BJ (cell line): ENCODE data around the gene THSD8. TPM values are rescaled to one million over a fixed set of nuclear protein-coding genes. Genes with fewer than 3 reads are reported as not detected.
A peak's percentile ranks its signal among the peaks of the same experiment; 100 is the strongest.

Experiments used
- CTCF ChIA-PET: fragments of 350-600 bp; formaldehyde crosslinking; extraction: SDS; loops from one replicate; lab custom pipeline; 2021; ENCODE audit warnings: antibody characterized with exemption, inconsistent platforms; lab: Yijun Ruan, JAX
- POLR2A ChIA-PET: fragments of 300-600 bp; sonication (Branson Sonifier 250); formaldehyde crosslinking; extraction: SDS; loops from one replicate; lab custom pipeline; 2021; ENCODE audit warnings: antibody characterized with exemption; lab: Charles Lee
- DNase-seq: peaks from one replicate; pipeline ENCODE4 v3.0.0-alpha.2; 2011; ENCODE audit warnings: low read depth
- H3K27me3 ChIP-seq: 2 replicates; pipeline ENCODE4 v1.6.0; 2011; ENCODE audit warnings: low read length; ENCODE audit not compliant: control insufficient read depth, insufficient read depth
- H3K36me3 ChIP-seq: 2 replicates; pipeline ENCODE4 v1.5.1; 2011; ENCODE audit warnings: low read length; ENCODE audit not compliant: control insufficient read depth, insufficient read depth
- H3K4me3 ChIP-seq: 2 replicates; pipeline ENCODE4 v1.5.1; 2011; ENCODE audit warnings: low read depth, mild to moderate bottlenecking, control low read depth, low read length
- polyA plus RNA-seq: library from polyadenylated mRNA; depleted of rRNA; stranded (reverse); fragments of >200 nt; gene quantifications from 2 replicates; pipeline ENCODE4 v1.2.3, GENCODE V29; 2011
- TF ChIP-seq, protein P1 (sequence below): IDR thresholded peaks from 2 replicates; pipeline ENCODE4 v1.5.1; 2011; ENCODE audit warnings: low read depth, mild to moderate bottlenecking, control low read depth, inconsistent platforms, low read length, moderate library complexity; ENCODE audit not compliant: insufficient read depth

THSD8 gene
- polyA plus RNA-seq, 1 experiment: 0.75 TPM

DNA sequence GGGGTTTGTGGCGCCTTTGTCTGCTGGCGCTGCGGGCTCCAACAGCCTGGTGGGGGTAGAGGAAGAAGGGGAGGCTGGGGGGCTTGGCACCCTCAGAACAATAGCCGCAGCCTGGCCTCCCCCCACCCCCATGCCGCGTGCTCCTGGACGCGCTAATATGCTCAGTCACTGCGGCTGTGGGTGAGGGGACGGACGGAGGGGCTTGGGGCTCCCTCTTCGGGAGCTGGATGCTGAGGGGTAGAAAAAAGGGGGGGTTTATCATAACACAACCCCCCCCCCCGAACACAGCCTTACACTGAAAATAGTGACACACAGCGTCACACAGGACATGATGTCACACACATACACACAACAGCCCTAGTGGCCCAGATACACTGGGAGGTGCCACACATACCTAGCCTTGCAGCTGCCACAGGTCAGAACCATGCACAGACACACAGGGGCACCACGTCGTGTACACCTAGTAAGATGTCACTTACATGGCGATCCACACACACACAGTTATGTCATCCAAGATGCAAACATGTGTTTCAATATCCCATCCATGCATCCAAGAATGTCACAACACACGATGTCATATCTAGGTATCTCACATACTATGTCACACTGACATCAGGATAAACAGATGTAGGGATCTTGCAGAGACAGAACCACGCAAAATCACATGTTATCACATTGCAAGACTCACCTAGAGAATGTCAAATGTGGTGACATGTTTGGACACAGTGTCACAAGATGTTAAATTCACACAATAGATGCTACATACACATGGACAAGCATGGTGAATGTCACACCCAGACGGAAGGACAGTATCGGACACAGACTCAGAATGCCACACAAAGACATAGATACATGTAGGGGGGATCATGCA is 37.3 kb downstream of the THSD8 start:
- H3K4me3 ChIP-seq: no peak overlapping the region
- TF ChIP-seq, protein P1, sequence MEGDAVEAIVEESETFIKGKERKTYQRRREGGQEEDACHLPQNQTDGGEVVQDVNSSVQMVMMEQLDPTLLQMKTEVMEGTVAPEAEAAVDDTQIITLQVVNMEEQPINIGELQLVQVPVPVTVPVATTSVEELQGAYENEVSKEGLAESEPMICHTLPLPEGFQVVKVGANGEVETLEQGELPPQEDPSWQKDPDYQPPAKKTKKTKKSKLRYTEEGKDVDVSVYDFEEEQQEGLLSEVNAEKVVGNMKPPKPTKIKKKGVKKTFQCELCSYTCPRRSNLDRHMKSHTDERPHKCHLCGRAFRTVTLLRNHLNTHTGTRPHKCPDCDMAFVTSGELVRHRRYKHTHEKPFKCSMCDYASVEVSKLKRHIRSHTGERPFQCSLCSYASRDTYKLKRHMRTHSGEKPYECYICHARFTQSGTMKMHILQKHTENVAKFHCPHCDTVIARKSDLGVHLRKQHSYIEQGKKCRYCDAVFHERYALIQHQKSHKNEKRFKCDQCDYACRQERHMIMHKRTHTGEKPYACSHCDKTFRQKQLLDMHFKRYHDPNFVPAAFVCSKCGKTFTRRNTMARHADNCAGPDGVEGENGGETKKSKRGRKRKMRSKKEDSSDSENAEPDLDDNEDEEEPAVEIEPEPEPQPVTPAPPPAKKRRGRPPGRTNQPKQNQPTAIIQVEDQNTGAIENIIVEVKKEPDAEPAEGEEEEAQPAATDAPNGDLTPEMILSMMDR: no peak
- peaks cover 39% of the 10 kb centered on the region for H3K27me3 ChIP-seq
- ChIA-PET POLR2A (no interaction called here), CTCF (interaction anchor here (0.5 to 3.0 kb wide), 4 partner anchors 8 to 1215 kb away, joined by 3 to 21 read pairs (median 8); no protein-coding TSS in a partner anchor)
- DNase-seq: no peak
- no peaks in the 10 kb centered on the region for H3K36me3 ChIP-seq

DNA sequence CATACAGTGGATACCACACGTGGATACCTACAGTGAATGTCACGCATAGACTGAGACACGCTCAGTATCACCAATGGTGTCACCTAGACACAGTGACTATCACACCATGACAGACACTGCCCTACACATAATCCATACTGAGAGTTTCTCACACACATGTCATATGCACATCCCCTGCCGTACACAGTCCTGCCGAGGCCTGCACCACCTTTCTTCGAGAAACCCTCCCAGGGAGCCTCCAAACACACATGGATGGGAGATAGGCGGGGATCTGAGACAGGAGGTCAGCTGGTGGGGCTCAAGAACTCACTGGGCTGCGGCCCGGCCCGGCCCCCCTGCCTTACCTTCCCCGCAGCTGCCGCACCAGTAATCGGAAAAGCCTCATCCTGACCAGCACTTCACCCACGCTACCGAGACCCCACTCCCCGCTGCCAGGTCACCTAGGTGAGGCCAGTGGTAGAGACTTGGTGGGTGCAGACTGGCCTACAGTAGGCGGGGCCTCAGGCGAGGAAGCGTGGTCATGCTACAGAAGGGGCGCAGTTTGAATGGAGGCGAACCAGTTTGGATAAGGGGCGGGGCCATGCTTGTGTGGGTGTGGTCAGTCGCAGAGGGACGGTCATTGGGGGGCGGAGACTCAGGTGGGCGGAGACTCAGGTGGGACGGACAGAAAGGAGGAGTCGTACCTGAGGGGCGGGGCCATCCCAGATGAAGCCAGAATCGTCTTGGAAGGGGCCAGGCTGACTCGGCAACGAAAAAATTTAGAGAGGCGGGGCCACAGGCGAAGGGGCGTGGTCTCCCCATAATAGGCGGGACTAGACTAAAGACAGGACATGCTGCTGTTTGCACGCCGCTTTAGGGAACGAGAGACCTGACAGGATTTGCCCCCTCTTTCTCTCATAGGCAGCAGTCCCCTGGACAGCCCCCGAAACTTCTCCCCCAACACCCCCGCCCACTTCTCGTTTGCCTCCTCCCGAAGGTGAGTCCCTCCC is 38.5 kb downstream of the THSD8 start:
- ChIA-PET CTCF (no interaction called here), POLR2A (no interaction called here)
- peak; percentile 25 for DNase-seq
- H3K36me3 ChIP-seq: no peaks in the 10 kb centered on the region
- peak overlapping the region; percentile 25 for H3K4me3 ChIP-seq
- TF ChIP-seq, protein P1: no peak
- peaks cover 26% of the 10 kb centered on the region for H3K27me3 ChIP-seq

DNA sequence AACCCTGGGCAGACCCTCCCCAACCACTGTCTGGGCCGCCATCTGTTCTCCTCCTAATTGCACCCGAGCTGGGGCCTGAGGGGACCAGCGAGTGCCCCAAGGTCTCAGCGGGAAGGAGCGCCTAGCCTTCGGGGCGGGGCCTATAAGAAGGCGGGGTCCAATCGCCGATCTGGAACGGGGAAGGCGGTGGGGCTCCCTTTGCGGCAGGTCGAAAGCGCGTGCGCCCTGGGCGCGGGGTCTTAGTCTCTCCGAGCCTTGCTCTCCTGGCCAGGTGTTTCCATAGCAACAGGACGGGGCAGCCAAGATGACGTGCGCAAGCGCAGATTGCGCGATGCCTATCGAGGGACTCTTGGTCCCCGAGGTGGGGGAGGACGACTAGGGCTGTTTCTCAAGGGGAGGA is 39.2 kb downstream of the THSD8 start:
- ChIA-PET CTCF (no interaction called here), POLR2A (no interaction called here)
- DNase-seq: no peak
- TF ChIP-seq, protein P1: no peak
- H3K36me3 ChIP-seq: no peaks in the 10 kb centered on the region
- peak overlapping the region; percentile 25 for H3K4me3 ChIP-seq
- peaks cover 20% of the 10 kb centered on the region for H3K27me3 ChIP-seq

DNA sequence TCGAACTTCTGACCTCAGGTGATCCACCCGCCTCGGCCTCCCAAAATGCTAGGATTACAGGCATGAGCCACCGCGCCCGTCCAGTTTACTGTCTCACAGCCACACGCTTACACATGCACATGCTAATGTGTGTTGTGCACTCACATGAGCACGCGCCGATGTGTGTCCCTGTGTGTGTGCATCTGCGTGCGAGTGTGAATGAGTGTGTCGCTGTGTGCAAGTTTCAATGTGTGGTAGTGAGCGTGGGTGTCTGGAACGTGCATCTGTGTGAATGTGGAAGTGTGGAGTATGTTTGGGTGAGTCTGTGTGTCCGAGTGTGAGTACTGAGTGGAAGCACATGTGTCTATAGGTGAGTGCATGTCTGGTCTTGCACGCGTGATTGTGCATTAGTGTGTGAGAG is 40.6 kb downstream of the THSD8 start:
- ChIA-PET POLR2A (no interaction called here), CTCF (interaction anchor here (13.2 kb wide), 1 partner anchor 80 kb away, joined by 355 read pairs; no protein-coding TSS in a partner anchor)
- TF ChIP-seq, protein P1: no peak
- Histone ChIP-seq H3K36me3 (no peaks in the 10 kb centered on the region), H3K4me3 (no peak overlapping the region), H3K27me3 (peaks cover 12% of the 10 kb centered on the region)
- DNase-seq: no peak
